Ascending aorta (tissue), 2 donors: ENCODE data around the gene POLR1G. TPM values are rescaled to one million over a fixed set of nuclear protein-coding genes. Genes with fewer than 3 reads are reported as not detected.

Experiments used
- DNase-seq, 2 donors: peaks; one replicate each; pipeline ENCODE4 v3.0.0-alpha.2; 2019; ENCODE audit warnings: low spot score in 2 of 2
- H3K27ac ChIP-seq, 2 donors: fragments of 200-600 bp; sonication (generic); one replicate each; pipeline ENCODE4 v1.5.1; 2016 to 2017; ENCODE audit warnings: mild to moderate bottlenecking in 1 of 2
- H3K27me3 ChIP-seq: fragments of 200-600 bp; sonication (generic); one replicate; pipeline ENCODE4 v1.5.1; 2017
- H3K36me3 ChIP-seq, 2 donors: fragments of 200-600 bp; sonication (generic); one replicate each; pipeline ENCODE4 v1.5.1; 2016
- H3K4me1 ChIP-seq, 2 donors: fragments of 200-600 bp; sonication (generic); one replicate each; pipeline ENCODE4 v1.5.1; 2016 to 2017; ENCODE audit warnings: mild to moderate bottlenecking in 1 of 2
- H3K4me3 ChIP-seq, 2 donors: fragments of 200-600 bp; sonication (generic); one replicate each; pipeline ENCODE4 v1.5.1; 2016 to 2017; ENCODE audit warnings: mild to moderate bottlenecking in 1 of 2
- H3K9me3 ChIP-seq, 2 donors: fragments of 200-600 bp; sonication (generic); one replicate each; pipeline ENCODE4 v1.5.1; 2016
- intact Hi-C: fragments of 100-400 bp; cut with DNase I; formaldehyde crosslinking; loops from one replicate; pipeline ENCODE4 v1.15.1; 2023
- total RNA-seq: library from RNA; depleted of rRNA; stranded (reverse); fragments of >200 nt; gene quantifications from one replicate; pipeline ENCODE4 v1.1.0, GENCODE V29; 2016
- TF ChIP-seq, protein P1 (sequence below), 3 experiments: fragments of 200-600 bp in 2 of 3; fragments of 450-650 bp in 1 of 3; sonication (generic) in 2 of 3; IDR thresholded peaks; one replicate each; pipeline ENCODE4 v1.5.1; 2016 to 2019; ENCODE audit warnings: antibody characterized with exemption in 3 of 3, mild to moderate bottlenecking in 1 of 3, moderate library complexity in 1 of 3

POLR1G gene
- total RNA-seq, 1 donor from 2014 or later = 3.7 TPM

DNA sequence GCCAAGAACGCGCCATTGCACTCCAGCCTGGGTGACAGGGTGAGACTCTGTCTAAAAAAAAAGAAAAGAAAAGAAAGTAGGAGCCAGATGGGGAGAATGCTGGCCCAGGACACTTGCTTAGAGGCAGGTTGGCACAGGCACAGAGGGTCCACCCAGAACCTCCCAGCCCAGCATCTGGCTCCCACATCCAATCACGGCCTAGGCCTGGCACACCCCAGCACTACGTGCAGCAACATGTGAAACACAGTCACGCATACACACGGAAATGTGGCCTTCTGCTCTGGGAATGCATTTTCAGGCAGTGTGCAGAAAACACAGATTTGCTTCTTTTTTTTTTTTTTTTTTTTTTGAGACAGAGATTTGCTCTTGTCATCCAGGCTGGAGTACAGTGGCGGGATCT lies 40.5 kb downstream of the POLR1G start:
- Histone ChIP-seq H3K4me3 (no peak overlapping the region), H3K9me3 (no peaks in the 10 kb centered on the region), H3K36me3 (no peaks in the 10 kb centered on the region), H3K27me3 (no peaks in the 10 kb centered on the region), H3K4me1 (peaks cover 15 to 25% of the 10 kb centered on the region in 2 donors), H3K27ac (peak overlapping the region in 1 of 2 donors; percentile 2)
- DNase-seq = no peak
- TF ChIP-seq, protein P1, sequence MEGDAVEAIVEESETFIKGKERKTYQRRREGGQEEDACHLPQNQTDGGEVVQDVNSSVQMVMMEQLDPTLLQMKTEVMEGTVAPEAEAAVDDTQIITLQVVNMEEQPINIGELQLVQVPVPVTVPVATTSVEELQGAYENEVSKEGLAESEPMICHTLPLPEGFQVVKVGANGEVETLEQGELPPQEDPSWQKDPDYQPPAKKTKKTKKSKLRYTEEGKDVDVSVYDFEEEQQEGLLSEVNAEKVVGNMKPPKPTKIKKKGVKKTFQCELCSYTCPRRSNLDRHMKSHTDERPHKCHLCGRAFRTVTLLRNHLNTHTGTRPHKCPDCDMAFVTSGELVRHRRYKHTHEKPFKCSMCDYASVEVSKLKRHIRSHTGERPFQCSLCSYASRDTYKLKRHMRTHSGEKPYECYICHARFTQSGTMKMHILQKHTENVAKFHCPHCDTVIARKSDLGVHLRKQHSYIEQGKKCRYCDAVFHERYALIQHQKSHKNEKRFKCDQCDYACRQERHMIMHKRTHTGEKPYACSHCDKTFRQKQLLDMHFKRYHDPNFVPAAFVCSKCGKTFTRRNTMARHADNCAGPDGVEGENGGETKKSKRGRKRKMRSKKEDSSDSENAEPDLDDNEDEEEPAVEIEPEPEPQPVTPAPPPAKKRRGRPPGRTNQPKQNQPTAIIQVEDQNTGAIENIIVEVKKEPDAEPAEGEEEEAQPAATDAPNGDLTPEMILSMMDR (IDR thresholded peaks at IDR 0.05) = no peak
- intact Hi-C loops = no loop called here

DNA sequence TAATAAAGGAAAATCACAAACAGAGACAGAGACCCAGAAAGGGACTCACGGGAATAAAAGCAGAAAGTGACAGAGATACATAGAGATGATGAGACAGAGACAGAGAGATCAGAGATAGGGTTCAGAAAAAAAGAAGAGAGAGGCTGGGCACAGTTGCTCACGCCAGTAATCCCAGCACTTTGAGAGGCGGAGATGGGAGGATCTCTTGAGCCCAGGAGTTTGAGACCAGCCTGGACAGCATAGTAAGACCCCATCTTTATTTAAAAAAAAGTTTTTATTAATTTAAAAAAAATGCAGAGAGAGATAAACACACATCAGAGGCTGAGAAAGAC lies 41.9 kb downstream of the POLR1G start:
- intact Hi-C loops = no loop called here
- TF ChIP-seq, protein P1 (IDR thresholded peaks at IDR 0.05) = no peak
- no peak overlapping the region for H3K4me3 ChIP-seq
- H3K4me1 ChIP-seq = peaks cover 15 to 18% of the 10 kb centered on the region in 2 donors
- H3K27me3 ChIP-seq = no peaks in the 10 kb centered on the region
- no peak for DNase-seq
- H3K9me3 ChIP-seq = no peaks in the 10 kb centered on the region
- no peak overlapping the region for H3K27ac ChIP-seq
- H3K36me3 ChIP-seq = no peaks in the 10 kb centered on the region

- Histone ChIP-seq H3K4me1 (peaks cover 15 to 19% of the 10 kb centered on the region in 2 donors), H3K4me3 (no peak overlapping the region), H3K27ac (no peak overlapping the region), H3K27me3 (no peaks in the 10 kb centered on the region), H3K9me3 (no peaks in the 10 kb centered on the region), H3K36me3 (no peaks in the 10 kb centered on the region)
- no peak for DNase-seq
- TF ChIP-seq, protein P1 (IDR thresholded peaks at IDR 0.05) = no peak
- intact Hi-C loops = no loop called here
These were observed 42.4 kb downstream of the POLR1G start for GRCh38 chr19:45448887-45449299.

DNA sequence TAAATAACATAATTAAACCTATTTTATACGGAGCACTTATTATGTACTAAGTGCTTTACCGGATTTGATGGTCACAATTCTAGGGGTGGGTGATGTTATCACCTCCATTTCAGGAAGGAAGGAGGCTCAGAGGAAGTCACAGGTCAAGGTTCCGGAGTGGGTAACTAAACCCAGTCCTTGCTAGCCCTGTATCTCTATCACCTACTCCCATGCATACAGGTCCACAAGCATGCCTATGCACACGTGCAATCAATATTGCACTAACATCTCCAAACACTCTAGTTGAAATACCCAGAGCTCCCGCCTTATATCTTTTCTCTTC lies 43.5 kb downstream of the POLR1G start:
- Histone ChIP-seq H3K27me3 (no peaks in the 10 kb centered on the region), H3K9me3 (no peaks in the 10 kb centered on the region), H3K36me3 (no peaks in the 10 kb centered on the region), H3K27ac (peak overlapping the region; percentile 43 to 64), H3K4me1 (peaks cover 20 to 24% of the 10 kb centered on the region in 2 donors), H3K4me3 (peak overlapping the region; percentile 50 to 66)
- intact Hi-C loops = loop anchor here (2.0 kb wide), 1 partner anchor 19 kb away; no protein-coding TSS in a partner anchor
- no peak for DNase-seq
- TF ChIP-seq, protein P1 (IDR thresholded peaks at IDR 0.05) = no peak

DNA sequence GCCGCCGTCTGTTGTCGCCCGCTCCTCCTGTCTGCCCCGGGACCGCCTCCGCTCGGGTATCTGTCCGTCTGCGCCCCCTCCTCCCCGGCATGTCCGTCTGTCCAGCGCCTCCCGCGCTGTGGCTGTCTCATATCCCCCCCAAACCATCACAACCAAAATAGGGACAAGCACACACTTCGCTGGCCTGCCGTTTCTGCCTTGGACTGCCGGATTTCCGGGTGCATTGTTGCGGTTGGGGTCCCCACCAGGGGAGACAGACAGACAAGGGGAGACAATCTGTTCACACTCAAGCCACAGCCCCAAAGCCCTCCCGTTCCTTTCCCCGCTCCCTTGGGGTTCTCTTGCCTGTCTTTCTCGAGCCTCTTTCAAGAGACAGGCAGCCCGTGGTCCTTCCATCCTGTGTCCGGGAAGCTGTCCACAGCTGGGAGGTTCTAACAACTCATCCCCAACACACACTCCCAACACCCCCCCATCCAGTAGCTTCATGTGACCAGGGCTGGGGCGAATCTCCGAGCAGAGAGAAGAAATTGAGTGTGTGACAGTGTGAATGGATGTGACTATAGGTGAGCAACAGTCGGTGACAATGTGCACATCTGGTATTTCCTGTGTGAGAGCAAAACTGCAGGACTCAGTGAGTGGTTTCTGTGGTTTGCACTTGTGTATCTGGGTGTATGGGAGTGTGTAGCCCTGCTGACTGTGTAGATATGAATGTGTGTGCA lies 44.8 kb downstream of the POLR1G start:
- peak in 1 of 2 donors; percentile 79 for DNase-seq
- no peaks in the 10 kb centered on the region for H3K9me3 ChIP-seq
- peak overlapping the region; percentile 83 to 84 for H3K27ac ChIP-seq
- peaks cover 31 to 37% of the 10 kb centered on the region in 2 donors for H3K4me1 ChIP-seq
- H3K36me3 ChIP-seq = no peaks in the 10 kb centered on the region
- intact Hi-C loops = loop anchor here (2.0 kb wide), 1 partner anchor 18 kb away; no protein-coding TSS in a partner anchor
- peak overlapping the region; percentile 51 to 66 for H3K4me3 ChIP-seq
- H3K27me3 ChIP-seq = no peaks in the 10 kb centered on the region
- TF ChIP-seq, protein P1 (IDR thresholded peaks at IDR 0.05) = no peak
